ES-I3 (cell line): ENCODE data around the gene KRT14.
"Not testable (repeated sequence)": the region's sequence is repeated elsewhere in the genome, so short reads cannot be mapped to it uniquely, and the experiment has no call there.

Source experiments
- H3K36me3 ChIP-seq: 2 replicates; pipeline ENCODE4 v1.6.1; 2013; ENCODE audit warnings: mild to moderate bottlenecking, low read length, control low read depth, moderate library complexity; ENCODE audit not compliant: insufficient read depth
- H3K4me1 ChIP-seq: 2 replicates; pipeline ENCODE4 v1.6.1; 2013; ENCODE audit warnings: mild to moderate bottlenecking, control low read depth, low read length; ENCODE audit not compliant: insufficient read depth
- H3K9ac ChIP-seq: 2 replicates; pipeline ENCODE4 v1.6.1; 2013; ENCODE audit warnings: low read depth, mild to moderate bottlenecking, low read length, moderate library complexity
- H3K9me3 ChIP-seq: 2 replicates; pipeline ENCODE4 v1.6.1; 2013; ENCODE audit warnings: mild to moderate bottlenecking, low read length, moderate library complexity; ENCODE audit not compliant: control insufficient read depth, insufficient read depth

Gene KRT14

GRCh38 chr17:41599680-41600079 is 13.0 kb upstream of the KRT14 start:
- no peaks in the 10 kb centered on the region for H3K4me1 ChIP-seq
- H3K9me3 ChIP-seq = no peaks in the 10 kb centered on the region
- H3K9ac ChIP-seq = no peak overlapping the region
- no peaks in the 10 kb centered on the region for H3K36me3 ChIP-seq

GRCh38 chr17:41595585-41595984 is 8.9 kb upstream of the KRT14 start:
- no peak overlapping the region for H3K9ac ChIP-seq
- no peaks in the 10 kb centered on the region for H3K9me3 ChIP-seq
- H3K36me3 ChIP-seq = no peaks in the 10 kb centered on the region
- H3K4me1 ChIP-seq = no peaks in the 10 kb centered on the region; the same call in 1 of the 2 replicates

DNA sequence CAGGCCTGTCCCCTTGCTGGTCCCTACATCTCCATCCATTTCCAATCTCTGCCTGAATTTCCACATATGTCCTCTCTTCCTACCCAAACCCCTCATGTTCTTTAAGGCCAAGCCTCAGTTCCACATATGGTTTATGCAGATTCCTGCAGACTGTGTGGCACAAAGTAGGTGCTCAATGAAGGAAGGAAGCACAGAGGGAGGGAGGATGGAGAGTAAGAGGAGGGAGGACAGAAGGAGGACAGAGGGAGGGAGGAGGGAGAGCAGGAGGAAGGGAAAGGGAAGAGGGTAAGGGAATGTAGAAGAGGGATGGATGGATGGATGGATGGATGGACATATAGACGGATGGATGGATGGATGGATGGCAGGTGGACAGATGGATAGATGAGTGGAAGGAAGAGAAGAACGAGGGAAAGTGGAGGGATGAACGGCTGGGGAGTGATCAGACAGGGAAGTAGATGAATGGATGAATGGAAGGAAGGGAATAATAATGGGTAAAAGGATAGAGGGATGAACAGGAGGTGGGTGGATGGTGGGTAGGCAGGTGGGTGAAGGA is 7.7 kb upstream of the KRT14 start:
- H3K4me1 ChIP-seq = no peaks in the 10 kb centered on the region; the same call in 1 of the 2 replicates
- H3K9ac ChIP-seq = no peak overlapping the region
- no peaks in the 10 kb centered on the region for H3K9me3 ChIP-seq
- no peaks in the 10 kb centered on the region for H3K36me3 ChIP-seq

DNA sequence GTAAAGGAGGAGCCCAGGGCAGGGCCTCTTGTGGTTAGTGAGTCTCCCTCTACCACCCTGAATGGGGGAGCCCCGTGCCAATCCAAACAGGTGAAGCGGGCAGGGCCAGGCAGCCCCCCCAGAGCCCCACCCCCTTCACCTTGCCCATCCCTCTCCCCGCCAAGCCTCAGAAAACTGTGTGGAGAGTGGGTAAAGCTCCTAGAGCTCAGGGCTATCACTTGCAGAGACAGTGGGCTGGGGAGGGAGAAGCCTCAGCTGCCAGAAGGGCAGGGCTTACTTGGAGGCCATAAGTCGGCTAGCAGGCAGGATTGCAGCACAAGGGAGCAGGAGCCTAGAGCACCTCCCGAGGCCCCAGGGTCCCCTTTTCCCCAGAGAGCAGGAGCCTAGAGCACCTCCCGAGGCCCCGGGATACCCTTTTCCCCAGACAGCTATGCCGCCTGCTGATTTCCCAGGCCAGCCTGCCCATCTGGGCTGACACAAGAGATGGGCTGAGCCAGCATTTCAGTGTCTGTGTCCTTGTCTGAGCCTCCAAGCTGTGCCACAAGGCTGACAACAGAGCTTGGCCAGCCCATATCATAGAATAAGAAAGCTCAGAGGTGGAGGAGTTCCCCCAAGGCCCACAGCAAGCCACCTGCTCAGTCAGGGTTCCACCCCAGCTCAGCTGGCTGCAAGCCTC is 6.7 kb upstream of the KRT14 start:
- no peaks in the 10 kb centered on the region; the same call in 1 of the 2 replicates for H3K4me1 ChIP-seq
- no peak overlapping the region for H3K9ac ChIP-seq
- H3K36me3 ChIP-seq = no peaks in the 10 kb centered on the region
- no peaks in the 10 kb centered on the region for H3K9me3 ChIP-seq

DNA sequence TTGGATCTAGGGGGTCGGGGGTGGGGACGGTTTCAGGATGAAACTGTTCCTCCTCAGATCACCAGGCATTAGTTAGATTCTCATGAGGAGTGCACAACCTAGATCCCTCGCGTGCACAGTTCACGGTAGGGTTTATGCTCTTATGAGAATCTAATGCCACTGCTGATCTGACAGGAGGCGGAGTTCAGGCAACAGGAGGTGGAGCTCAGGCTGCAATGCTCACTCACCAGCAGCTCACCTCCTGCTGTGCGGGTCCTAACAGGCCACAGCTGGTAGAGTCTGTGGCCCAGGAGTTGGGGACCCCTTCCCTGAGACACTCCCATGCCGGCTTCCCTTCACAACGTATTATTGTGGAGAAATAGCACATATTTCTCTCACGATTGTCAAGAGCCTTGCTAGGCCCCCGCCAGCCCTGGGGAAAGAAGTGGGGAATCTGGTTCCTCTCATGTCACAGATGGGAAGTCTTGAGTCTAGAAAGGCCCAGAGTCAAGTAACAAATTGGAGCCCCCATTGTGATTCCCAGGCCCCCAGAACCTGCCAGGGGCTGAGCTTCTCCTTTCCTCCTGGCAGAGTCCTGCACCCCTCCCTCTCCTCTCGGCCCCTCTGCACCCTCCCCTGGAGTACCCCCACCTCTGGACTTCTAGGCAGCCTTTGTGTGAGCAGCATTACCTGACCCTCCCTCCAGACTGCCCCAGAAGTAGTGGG is 6.1 kb upstream of the KRT14 start:
- Histone ChIP-seq H3K9me3 (no peaks in the 10 kb centered on the region), H3K9ac (no peak overlapping the region)

DNA sequence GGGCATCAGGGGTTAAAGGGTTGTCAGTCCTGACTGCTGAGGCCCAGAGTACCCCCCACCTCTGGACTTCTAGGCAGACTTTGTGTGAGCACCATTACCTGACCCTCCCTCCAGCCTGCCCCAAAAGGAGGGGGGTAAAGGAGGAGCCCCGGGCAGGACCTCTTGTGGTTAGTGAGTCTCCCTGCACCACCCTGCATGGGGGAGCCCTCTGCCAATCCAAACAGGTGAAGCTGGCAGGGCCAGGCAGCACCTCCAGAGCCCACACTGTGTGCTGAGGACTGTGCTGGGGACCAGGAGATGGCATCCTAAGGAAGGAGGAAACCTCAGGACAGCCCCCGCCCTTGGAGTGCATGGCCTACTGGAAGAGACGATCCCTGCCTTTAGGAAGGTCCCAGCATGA is 2.6 kb upstream of the KRT14 start:
- H3K9ac ChIP-seq = no peak overlapping the region
- H3K9me3 ChIP-seq = no peaks in the 10 kb centered on the region
- no peaks in the 10 kb centered on the region for H3K36me3 ChIP-seq
- no peaks in the 10 kb centered on the region; the same call in 1 of the 2 replicates for H3K4me1 ChIP-seq

More for the DNA sequence above, 6.1 kb upstream of the KRT14 start:
- Histone ChIP-seq H3K36me3 (no peaks in the 10 kb centered on the region), H3K4me1 (no peaks in the 10 kb centered on the region; the same call in 1 of the 2 replicates)

GRCh38 chr17:41588126-41588810 is 1.6 kb upstream of the KRT14 start:
- Histone ChIP-seq H3K9me3 (no peaks in the 10 kb centered on the region), H3K4me1 (no peaks in the 10 kb centered on the region; the same call in 1 of the 2 replicates), H3K9ac (no peak overlapping the region), H3K36me3 (no peaks in the 10 kb centered on the region)

- no peak overlapping the region for H3K9ac ChIP-seq
- H3K4me1 ChIP-seq = no peaks in the 10 kb centered on the region
- H3K36me3 ChIP-seq = no peaks in the 10 kb centered on the region
- H3K9me3 ChIP-seq = no peaks in the 10 kb centered on the region
These were observed 1.2 kb downstream of the KRT14 start for GRCh38 chr17:41585301-41586056.

DNA sequence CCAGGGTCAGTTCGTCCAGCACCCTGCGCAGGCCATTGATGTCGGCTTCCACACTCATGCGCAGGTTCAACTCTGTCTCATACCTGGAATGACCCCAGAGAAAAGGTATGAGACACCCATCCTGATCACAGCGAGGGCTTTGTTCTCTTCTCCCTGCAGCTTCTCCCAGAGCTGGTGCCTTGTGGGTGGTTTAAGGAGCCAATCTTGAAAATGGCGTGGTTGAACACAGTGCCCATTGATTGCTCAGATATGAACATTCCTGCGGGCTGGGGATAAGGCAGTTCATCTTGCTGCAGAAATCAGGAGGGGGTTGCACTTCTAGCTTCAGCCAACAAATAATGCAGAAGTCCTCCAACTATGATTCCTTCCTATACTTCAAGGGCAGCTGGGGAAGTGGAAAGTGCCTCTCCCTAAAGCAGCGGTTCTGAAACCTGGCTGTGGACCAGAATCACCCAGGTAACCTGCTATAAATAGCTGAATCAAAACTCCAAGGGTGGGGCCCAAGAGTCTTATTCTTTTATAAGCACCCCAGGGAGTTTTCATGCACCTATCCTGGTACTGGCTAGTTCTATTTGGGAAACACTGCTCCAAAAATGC is 2.3 kb downstream of the KRT14 start:
- not testable (repeated sequence) for H3K9me3 ChIP-seq, H3K36me3 ChIP-seq, H3K4me1 ChIP-seq, H3K9ac ChIP-seq

- peaks cover 4% of the 10 kb centered on the region; the same call in 1 of the 2 replicates for H3K4me1 ChIP-seq
These were observed 3.3 kb downstream of the KRT14 start for GRCh38 chr17:41583137-41584127.

DNA sequence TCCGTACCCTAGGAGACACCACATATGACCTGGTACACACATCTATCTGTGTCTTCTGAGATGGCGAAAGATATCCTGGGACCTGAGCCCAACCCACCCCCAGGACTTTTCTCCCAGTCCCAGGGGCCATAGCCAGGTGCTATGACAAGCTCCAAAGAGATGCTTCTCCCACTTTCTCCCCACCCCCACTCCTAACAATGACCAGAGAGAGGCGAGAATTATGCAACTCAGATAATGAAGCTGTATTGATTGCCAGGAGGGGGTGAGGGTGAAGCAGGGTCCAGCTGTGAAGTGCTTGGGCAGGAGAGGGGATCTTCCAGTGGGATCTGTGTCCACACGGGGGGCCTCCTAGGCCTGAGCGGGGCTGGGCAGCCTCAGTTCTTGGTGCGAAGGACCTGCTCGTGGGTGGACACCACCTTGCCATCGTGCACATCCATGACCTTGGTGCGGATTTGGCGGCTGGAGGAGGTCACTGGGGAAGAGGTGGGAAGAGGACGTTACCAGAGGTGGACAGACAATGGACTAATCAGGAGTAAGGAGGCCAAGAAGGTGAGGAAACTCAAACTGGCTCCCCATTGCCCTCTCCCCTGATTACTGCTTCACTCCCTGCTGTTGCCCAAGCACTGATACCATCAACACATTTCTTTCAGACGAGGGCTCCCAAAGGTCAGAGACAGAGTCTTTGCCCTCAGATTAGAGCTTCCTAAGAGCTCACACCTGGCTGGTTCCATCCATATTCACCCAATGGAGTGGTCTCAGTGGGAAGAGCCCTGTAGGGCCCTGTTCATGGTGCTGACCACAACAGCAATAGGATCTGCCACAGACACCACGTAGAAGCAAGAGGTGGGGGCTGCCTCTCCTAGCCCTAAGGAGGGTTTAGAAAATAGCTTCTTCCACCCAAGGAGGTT is 4.4 kb downstream of the KRT14 start:
- not testable (repeated sequence) for H3K9ac ChIP-seq, H3K4me1 ChIP-seq, H3K36me3 ChIP-seq, H3K9me3 ChIP-seq

More at GRCh38 chr17:41583137-41584127, 3.3 kb downstream of the KRT14 start:
- Histone ChIP-seq H3K36me3 (no peaks in the 10 kb centered on the region), H3K9ac (no peak overlapping the region), H3K9me3 (no peaks in the 10 kb centered on the region)

DNA sequence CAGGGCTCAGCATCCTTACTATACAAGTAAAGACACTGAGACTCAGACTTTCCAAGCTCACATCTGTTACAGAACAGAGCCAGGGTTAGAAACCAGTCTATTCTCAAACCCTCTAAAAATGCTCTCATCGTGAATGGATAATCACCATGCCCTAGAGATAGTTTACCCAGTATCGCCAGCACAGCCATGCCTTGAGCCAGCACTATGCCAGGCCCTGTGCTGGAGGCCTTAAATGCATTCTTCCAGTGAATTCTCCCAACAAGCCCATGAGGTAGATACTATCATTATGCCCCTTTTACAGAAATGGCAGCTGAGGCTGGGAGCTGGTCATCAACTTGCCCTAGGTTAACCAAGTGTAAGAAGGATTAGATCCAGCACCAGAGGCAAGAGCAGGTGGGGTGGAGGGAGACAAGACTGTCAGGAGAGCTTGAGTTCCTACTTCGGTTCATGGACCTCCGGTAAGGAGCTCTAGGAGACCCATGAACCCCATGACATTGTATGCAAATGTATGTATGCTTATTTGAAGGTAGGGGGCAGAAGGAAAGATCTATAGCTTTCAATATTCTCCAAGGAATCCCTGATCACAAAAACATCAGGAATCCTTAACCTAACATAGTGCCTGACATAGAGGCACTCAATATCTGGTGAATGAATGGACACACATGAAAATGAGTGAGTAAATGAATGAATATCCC is 5.2 kb downstream of the KRT14 start:
- Histone ChIP-seq H3K9me3 (no peaks in the 10 kb centered on the region), H3K4me1 (peaks cover 4% of the 10 kb centered on the region; the same call in 1 of the 2 replicates), H3K36me3 (no peaks in the 10 kb centered on the region), H3K9ac (no peak overlapping the region)
